GM18909 (cell line): ENCODE measurements around the gene CCDC127.
"Not testable (repeated sequence)": the region's sequence is repeated elsewhere in the genome, so short reads cannot be mapped to it uniquely, and the experiment has no call there.

ENCODE experiments used
- ATAC-seq: cut with Tn5 transposase; IDR thresholded peaks from one replicate; pipeline ENCODE4 v1.9.1; 2021; ENCODE audit warnings: mild to moderate bottlenecking; ENCODE audit not compliant: unreplicated experiment, poor library complexity

The CCDC127 gene, protein sequence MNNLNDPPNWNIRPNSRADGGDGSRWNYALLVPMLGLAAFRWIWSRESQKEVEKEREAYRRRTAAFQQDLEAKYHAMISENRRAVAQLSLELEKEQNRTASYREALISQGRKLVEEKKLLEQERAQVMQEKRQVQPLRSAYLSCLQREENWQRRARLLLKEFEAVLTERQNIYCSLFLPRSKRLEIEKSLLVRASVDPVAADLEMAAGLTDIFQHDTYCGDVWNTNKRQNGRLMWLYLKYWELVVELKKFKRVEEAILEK

DNA sequence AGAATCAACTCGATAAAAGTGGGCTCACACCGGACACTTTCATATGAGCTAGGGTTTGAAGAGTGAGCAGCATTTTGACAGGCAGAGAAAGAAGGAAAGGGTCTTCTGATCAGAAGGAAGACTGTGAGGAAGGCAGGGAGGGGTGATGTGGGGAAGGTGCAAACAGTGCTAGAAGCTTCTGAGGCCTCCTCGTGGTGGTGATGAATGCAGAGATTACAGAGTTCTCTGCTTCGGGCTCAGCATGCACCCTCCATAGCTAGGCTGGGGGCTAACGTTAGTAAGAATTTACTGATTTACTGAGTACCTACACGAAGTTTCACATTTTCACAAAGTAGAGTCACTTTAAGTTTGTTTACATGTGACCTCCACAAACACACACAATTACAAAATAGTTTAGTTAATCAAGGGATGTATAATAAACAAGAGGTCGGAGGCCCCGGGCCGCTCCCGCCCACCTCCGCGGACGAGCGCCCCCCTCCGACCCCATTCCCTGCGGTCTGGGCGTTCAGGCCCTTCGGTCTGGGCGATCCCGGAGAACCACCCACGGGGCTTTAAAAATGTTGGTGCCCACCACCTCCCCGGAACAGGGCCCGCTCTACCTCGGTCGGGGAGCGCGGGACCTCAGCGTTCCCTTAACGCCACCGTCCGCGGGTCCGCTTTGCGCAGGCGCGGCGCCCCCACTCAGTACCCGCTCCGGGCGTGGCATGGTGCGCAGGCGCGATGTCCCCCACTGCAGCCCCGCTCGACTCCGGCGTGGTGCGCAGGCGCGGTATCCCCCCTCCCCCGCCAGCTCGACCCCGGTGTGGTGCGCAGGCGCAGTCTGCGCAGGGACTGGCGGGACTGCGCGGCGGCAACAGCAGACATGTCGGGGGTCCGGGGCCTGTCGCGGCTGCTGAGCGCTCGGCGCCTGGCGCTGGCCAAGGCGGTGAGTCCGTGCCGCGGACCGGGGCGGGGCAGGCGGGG is at the start of gene CCDC127, which contains the start of gene SDHA:
CCDC127 (minus strand) TSS at position 660 of the 963 bp plus-strand sequence. CDS start 1,304 bp downstream, outside the sequence.
SDHA (plus strand) TSS at position 827 of the 963 bp plus-strand sequence; CDS start at position 863, 36 bp downstream.
- ATAC-seq, result peak; percentile 76

DNA sequence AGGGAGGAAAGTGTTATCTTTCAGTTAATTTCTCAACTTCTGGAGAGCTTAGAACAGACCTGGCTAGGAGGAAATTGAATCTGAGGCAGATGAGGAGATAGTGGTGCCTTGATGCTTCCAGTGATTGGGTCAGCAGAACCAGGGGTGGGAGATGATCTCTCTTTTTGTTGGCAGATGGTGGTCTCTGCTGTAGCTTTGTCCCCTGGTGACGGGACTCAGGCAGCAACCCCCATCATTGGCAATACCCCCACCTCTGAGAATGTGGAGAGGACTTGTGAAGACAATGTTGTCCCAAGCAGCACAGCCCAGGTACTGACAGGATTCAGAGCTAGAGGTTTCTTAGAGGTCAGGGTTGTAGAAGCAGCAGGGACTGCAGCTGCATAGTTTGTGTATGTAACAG is 49.8 kb upstream of the CCDC127 start:
- ATAC-seq, result no peak

DNA sequence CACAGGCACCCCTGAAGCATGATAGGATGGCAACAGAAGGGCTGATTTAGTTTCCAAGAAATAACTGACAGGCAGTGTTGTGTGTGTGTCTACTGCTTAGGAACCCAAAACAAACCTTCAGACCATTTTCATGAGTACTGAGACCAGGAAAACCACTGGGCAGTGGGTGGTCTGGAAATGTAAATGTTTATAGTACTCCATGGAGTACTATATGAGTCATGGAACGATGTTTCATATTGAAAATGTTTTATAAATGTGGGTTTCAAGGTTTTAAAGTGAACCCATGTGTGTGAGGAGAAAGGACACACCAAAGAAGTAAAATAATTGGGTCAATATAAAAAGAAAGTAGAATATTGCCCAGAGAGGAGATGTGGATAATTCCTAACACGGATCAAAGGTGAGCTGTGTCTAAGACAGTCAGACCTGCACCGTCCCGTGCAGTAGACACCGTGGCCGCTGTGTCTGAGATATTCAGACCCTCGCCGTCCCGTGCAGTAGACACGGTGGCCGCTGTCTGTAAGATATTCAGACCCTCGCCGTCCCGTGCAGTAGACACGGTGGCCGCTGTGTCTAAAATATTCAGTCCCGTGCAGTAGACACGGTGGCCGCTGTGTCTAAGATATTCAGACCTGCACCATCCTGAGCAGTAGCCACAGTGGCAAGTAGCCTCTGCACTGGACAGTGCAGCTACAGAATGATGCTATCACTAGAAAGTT is 48.5 kb upstream of the CCDC127 start:
- not testable (repeated sequence) for ATAC-seq

DNA sequence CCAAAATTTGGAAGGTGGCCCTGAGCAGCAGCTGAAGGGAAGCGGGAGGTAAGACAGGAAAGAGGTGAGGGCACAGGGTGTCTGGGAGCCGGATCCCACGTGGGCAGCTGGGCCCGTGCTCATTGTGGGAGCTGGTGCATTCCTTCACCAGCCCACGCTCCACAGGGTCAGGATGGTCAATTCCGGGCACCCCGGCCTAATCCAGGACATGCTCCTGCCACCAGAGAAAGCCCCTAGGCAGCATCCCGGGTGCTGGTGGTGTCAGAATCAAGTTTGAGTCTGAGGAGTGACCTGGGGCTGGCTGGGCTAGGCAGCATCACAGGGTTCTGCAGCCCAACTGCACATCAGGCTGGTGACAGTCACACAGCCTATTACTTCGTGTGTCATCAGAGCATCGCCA is 46.4 kb upstream of the CCDC127 start:
- no peak for ATAC-seq

DNA sequence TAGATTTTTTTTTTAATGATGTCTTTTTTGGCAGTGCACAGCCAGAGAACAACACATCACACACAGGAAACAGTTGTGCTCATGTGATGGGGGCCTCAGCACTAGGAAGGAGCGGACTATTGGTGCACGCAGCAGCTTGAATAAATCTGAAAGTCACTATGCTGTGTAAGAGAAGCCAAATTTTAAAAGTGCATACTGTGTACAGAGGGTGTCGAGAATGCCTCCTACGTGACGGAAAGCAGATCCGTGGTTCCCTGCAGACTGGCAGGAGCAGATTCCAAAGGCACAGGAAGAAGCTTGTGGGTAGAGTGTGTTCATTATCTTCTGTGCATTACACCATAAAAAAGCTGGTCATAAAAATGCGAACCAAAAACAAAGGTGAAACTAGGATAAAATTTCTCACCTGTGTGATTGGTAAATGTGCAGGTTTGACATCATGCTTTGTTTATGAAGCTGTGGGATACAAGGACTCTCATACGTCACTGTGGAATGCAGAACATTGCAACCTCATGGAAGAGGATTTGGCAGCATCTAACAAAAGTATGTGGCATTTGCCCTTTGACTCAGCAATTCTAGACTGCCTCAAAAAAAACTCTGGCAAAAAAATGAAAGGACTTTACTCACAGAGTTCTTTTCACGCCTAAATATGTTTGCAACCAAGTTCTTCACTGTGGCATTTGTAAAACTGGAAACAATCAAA is 45.5 kb upstream of the CCDC127 start:
- ATAC-seq, result not testable (repeated sequence)

DNA sequence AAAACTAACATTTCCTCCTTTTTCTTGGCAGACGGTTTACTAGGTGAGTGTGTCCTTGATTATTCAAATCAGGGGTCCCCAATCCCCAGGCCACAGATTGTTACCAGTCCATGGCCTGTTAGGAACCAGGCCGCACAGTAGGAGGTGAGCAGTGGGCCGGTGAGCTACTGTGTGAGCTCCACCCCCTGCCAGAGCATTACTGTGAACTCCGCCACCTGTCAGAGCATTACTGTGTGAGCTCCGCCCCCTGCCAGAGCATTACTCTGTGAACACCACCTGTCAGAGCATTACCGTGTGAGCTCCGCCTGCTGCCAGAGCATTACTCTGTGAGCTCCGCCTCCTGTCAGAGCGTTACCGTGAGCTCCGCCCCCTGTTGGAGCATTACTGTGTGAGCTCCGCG is 39.2 kb upstream of the CCDC127 start:
- no peak for ATAC-seq

DNA sequence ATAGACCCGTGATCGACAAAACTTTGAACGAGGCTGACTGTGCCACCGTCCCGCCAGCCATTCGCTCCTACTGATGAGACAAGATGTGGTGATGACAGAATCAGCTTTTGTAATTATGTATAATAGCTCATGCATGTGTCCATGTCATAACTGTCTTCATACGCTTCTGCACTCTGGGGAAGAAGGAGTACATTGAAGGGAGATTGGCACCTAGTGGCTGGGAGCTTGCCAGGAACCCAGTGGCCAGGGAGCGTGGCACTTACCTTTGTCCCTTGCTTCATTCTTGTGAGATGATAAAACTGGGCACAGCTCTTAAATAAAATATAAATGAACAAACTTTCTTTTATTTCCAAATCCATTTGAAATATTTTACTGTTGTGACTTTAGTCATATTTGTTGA is 38.4 kb upstream of the CCDC127 start:
- not testable (repeated sequence) for ATAC-seq

DNA sequence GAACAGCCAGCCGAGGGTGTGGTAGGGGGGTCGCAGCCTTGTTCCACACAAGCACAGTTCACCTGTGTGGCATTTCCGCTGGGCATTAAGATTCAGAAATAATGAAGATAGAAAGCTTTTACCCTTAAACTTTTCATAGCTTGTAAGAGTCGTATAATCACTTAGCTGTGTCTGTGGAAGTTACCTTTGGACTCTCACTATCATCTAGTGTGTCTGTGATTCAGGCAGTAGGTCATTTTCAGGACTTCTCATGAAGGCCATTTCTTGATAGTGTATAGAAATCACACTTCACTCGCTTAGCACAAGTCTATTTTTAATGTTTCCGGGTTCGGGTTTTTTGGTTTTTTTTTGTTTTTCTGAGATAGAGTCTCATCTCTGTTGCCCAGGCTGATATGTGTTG is 37.2 kb upstream of the CCDC127 start:
- not testable (repeated sequence) for ATAC-seq

DNA sequence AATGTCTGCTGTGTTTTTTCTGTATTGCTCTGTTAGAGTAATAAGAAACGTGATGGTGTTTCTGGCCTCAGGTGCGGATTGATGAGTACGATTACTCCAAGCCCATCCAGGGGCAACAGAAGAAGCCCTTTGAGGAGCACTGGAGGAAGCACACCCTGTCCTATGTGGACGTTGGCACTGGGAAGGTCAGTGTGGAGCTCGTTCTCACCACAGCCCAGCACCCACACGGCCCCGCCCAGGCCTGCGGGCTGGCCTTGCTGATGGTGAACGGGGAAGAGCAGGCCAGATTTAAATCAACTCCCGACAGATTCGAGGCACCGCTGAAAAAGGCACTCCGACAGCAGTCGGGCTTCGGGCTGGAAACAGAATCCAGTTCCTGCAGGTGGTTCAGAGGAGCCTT is 36.4 kb upstream of the CCDC127 start:
- not testable (repeated sequence) for ATAC-seq

DNA sequence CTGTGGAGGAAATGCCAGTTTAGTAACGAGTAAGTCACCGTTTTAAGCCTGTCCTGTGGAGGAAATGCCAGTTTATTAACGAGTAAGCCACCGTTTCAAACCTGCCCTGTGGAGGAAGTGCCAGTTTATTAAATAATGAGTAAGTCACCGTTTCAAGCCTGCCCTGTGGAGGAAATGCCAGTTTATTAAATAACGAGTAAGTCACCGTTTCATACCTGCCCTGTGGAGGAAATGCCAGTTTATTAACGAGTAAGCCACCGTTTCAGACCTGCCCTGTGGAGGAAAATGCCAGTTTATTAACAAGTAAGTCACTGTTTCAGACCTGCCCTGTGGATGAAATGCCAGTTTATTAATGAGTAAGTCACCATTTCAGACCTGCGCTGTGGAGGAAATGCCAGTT is 34.6 kb upstream of the CCDC127 start:
- no peak for ATAC-seq

DNA sequence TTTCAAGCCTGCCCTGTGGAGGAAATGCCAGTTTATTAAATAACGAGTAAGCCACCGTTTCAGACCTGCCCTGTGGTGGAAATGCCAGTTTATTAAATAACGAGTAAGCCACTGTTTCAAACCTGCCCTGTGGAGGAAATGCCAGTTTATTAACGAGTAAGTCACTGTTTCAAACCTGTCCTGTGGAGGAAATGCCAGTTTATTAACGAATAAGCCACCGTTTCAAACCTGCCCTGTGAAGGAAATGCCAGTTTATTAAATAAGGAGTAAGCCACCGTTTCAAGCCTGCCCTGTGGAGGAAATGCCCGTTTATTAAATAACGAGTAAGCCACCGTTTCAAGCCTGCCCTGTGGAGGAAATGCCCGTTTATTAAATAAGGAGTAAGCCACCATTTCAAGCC is 34.0 kb upstream of the CCDC127 start:
- ATAC-seq, result not testable (repeated sequence)

DNA sequence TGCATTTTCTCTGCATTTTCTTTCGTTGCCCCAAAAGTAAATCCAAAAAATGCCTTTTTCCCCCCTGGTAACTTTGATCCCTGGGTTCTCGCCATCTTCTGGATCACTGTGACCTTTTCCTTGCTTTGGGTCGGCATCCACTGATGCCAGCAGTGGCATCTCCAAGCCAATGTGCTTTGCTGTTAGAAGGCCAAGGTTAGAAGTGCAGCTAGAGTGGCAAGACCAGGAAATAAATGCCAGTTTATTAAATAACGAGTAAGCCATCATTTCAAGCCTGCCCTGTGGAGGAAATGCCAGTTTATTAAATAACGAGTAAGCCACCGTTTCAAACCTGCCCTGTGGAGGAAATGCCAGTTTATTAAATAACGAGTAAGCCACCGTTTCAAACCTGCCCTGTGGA is 33.6 kb upstream of the CCDC127 start:
- not testable (repeated sequence) for ATAC-seq

DNA sequence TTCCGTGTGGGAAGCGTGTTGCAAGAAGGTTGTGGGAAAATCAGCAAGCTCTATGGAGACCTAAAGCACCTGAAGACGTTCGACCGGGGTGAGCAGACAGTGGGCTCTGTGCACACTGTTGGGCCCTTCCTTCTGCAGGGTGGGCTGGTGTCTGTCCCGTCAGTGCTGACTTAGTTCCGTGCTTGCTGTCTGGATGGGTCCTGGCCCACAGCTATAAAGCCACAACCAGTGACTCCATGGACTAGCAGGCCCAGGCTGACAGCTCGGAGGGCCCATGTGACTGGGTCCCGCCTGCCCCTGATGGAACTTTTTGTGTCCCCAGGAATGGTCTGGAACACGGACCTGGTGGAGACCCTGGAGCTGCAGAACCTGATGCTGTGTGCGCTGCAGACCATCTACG is 33.1 kb upstream of the CCDC127 start:
- not testable (repeated sequence) for ATAC-seq

DNA sequence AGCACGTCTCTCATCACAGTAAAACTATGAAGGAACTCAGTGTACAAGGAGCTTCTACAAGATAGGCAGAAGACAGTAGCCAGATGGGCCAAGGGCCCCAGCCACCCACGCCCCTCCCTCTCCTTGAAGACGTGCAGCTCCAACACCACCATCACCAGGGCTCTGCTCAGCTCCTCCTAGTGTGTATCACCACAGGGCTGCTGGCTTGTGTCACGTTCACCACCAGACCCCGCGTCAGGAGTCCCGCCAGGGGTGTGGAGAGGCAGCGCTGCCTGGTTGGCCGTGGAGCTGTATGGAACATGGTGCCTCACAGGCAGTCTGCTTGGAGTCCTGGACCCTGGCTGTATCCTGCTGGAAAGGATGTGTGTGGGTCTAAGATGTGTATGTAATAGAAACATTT is 32.4 kb upstream of the CCDC127 start:
- not testable (repeated sequence) for ATAC-seq

DNA sequence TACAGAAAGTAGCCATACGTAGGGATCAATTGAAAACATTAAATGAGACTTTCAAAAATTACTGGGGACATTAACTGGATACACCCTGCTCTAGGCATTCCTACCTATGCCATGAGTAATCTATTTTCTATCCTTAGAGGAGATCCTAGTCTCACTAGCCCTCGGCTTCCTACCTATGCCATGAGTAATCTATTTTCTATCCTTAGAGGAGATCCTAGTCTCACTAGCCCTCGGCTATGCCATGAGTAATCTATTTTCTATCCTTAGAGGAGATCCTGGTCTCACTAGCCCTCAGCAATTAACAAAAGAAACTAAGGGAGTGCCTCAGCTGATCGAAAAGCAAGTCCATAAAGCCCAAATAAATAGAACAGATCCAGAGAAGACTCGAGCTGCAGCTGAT is 27.8 kb upstream of the CCDC127 start:
- ATAC-seq, result not testable (repeated sequence)

DNA sequence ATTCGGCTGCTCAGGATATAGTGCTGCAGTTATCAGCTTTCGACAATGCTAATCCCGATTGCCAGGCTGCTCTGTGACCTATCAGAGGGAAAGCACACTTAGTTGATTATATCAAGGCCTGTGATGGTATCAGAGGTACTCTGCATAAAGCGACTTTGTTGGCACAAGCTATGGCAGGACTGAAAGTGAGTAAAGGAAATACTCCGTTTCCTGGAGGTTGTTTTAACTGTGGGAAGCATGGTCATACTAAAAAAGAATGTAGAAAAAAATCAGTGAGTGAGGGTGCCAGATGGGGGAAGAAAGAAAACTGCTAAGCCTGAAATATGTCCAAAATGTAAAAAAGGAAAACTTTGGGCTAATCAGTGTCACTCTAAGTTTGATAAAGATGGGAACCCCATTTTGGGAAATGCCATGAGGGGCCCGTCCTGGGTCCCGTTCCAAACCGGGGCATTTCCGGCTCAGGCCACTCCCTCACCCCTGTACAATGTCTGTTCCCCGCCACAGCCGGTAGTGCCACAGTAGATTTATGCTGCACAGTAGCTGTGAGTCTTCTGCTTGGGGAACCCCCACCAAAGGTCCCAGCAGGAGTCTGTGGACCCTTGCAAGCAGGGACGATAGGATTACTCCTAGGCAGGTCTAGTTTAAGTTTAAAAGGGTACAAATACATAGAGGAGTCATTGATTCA is 25.9 kb upstream of the CCDC127 start:
- not testable (repeated sequence) for ATAC-seq

DNA sequence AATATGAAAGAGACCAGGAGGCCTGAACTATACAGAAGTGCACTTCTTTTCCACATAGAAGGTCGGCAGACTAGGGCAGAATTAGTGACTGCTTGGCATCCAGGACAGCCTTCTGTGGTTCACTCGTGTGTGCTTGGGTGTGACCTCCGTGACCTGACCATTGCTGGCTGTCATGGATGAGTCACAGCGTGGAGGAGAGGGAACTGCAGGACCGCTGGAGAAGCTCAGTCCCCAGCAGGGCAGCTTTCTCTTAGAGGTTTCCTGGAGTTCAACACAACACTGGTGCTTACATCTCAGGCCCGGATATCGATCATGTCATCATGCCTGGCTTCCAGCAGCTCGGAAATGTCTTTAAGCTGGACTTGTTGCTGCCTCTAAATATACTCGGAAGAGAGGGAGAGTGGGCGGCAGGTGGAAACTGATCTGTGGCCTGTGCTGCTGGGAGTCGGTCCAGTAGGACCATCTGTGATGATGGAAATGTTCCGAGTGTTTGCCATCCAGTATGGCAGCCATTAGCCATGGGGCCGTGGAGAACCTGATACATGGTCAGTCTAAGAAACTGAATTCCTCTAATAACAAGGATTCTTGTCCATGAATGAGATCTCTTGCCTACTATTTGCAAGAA is 23.2 kb upstream of the CCDC127 start:
- not testable (repeated sequence) for ATAC-seq

DNA sequence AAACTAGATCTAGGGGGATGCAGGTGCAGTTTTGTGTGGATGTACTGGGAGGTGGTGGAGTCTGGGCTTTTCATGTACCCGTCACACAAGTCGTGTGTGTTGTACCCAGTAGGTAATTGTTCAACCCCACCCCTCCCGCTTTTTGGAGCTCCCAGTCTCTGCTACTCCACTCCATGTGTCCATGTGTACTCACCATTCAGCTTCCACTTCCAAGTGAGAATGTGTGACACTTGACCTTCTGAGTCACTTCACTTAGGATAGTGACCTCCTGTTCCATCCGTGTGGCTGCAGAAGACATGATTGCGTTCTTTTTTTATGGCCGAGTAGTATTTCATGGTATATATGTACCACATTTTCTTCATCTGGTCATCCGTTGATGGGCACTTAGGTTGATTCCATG is 22.6 kb upstream of the CCDC127 start:
- not testable (repeated sequence) for ATAC-seq

DNA sequence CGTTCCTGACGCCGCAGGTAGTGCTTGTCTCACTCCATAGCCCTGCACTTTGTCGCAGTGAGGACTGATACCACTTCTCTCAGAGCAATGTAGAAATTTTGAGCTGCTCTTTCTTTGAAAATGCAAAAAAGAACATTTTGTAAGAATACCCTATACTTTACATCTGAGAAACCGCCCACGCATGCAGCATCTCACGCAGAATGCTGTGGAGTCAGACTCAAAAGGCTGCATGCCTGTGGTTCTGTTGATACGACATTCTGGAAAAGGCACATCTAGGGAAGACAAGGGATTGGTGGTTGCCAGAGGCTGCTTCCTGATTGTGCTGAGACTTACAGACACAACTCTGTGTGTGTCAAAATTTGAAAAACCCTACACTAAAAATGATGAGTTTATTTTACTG is 20.0 kb upstream of the CCDC127 start:
- not testable (repeated sequence) for ATAC-seq
